A549 (cell line): ENCODE data around the gene CCNO.

Experiments used
- BHLHE40 ChIP-seq: IDR thresholded peaks from 2 replicates; pipeline ENCODE4 v1.6.1; 2012; ENCODE audit warnings: low read depth, low read length, inconsistent platforms
- CEBPB ChIP-seq, 2 experiments: fragments of >200 bp in 1 of 2; sonication (Bioruptor Twin) in 1 of 2; formaldehyde crosslinking in 1 of 2; IDR thresholded peaks; 2 replicates each; pipeline ENCODE4 v1.6.1; 2012 to 2016
- CHD4 ChIP-seq: fragments of 200-600 bp; sonication (generic); IDR thresholded peaks from 2 replicates; pipeline ENCODE4 v1.6.1; 2016; ENCODE audit warnings: antibody characterized with exemption, mild to moderate bottlenecking, borderline replicate concordance
- CTCF ChIP-seq: fragments of >200 bp; sonication (Bioruptor Twin); formaldehyde crosslinking; IDR thresholded peaks from 3 replicates; pipeline ENCODE4 v1.5.1; 2016
- E2F6 ChIP-seq: IDR thresholded peaks from 2 replicates; pipeline ENCODE4 v1.6.1; 2012; ENCODE audit warnings: low read depth, borderline replicate concordance
- EP300 ChIP-seq, 2 experiments: fragments of >200 bp; sonication (Bioruptor Twin); formaldehyde crosslinking; IDR thresholded peaks; 2 replicates in 1 of 2; 3 replicates in 1 of 2; pipeline ENCODE4 v1.6.1; 2016 to 2017
- MAX ChIP-seq: IDR thresholded peaks from 2 replicates; pipeline ENCODE4 v1.6.1; 2012
- POLR2A ChIP-seq: IDR thresholded peaks from 2 replicates; pipeline ENCODE4 v1.6.1; 2012; ENCODE audit warnings: mild to moderate bottlenecking, low read length
- POLR2AphosphoS2 ChIP-seq: conservative IDR thresholded peaks from 2 replicates; pipeline ENCODE4 v1.6.1; 2012; ENCODE audit warnings: low read length, improper control_type of control experiment, inconsistent platforms
- RAD21 ChIP-seq, 2 experiments: fragments of >200 bp in 1 of 2; sonication (Bioruptor Twin) in 1 of 2; formaldehyde crosslinking in 1 of 2; IDR thresholded peaks in 1 of 2; conservative IDR thresholded peaks in 1 of 2; 2 replicates in 1 of 2; 3 replicates in 1 of 2; pipeline ENCODE4 v1.6.1; 2012 to 2018; ENCODE audit warnings: inconsistent platforms in 1 of 2
- RNF2 ChIP-seq: fragments of 200-600 bp; sonication (generic); IDR thresholded peaks from 2 replicates; pipeline ENCODE4 v1.6.1; 2016; ENCODE audit warnings: low read depth, mild to moderate bottlenecking, antibody characterized with exemption, moderate library complexity, borderline replicate concordance
- USF2 ChIP-seq: fragments of 450-650 bp; IDR thresholded peaks from 2 replicates; pipeline ENCODE4 v1.6.1; 2014; ENCODE audit warnings: antibody characterized with exemption

GRCh38 chr5:55276771-55277170, 43.4 kb upstream of the CCNO start:
- TF ChIP-seq CHD4: no peak
- no peak for TF ChIP-seq CTCF
- TF ChIP-seq POLR2AphosphoS2: no peak
- no peak for TF ChIP-seq MAX
- no peak for TF ChIP-seq EP300 (IDR thresholded peaks at IDR 0.05)
- TF ChIP-seq E2F6: no peak
- no peak for TF ChIP-seq USF2
- TF ChIP-seq CEBPB (IDR thresholded peaks at IDR 0.05): no peak
- no peak for TF ChIP-seq BHLHE40
- TF ChIP-seq RNF2: no peak
- TF ChIP-seq POLR2A: no peak
- no peak for TF ChIP-seq RAD21 (conservative IDR thresholded peaks at IDR 0.05 in 1 of 2, IDR thresholded peaks at IDR 0.05 in 1 of 2)
